SU-DHL-6 (cell line): ENCODE results near the gene C1QTNF5.

Experiments
- EZH2phosphoT487 ChIP-seq: fragments of 200-600 bp; sonication (generic), shearing (Covaris generic); conservative IDR thresholded peaks from 2 replicates; pipeline ENCODE4 v1.6.1; 2018; ENCODE audit warnings: mild to moderate bottlenecking, antibody characterized with exemption, low read length, moderate library complexity, mixed read lengths
- TF ChIP-seq, protein P1 (sequence below): fragments of 200-600 bp; sonication (generic); IDR thresholded peaks from one replicate; pipeline ENCODE4 v1.5.1; 2017; ENCODE audit warnings: antibody characterized with exemption, mild to moderate bottlenecking, low read length, moderate library complexity; ENCODE audit not compliant: insufficient read depth, poor library complexity, severe bottlenecking

DNA sequence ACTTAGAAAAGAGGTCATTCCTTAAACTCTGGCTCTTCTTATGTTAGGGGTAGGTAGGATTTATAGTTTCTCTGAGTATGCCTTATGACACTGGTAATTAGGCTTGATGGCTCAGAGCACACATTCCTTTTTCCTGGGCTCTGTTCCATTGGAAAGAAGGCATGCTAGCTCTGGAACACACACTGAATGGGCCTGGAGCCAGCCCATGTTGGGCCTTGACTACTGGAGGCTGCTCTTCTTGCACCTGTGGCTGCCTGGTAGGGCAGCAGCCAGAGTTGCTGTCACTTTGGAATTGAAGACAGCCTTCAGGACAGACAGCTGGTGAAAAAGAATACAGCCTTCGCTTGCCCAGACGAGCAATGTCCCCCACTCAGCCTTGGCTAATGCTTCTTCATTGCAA is 42.0 kb downstream of the C1QTNF5 start:
- TF ChIP-seq EZH2phosphoT487: no peak
- TF ChIP-seq, protein P1, sequence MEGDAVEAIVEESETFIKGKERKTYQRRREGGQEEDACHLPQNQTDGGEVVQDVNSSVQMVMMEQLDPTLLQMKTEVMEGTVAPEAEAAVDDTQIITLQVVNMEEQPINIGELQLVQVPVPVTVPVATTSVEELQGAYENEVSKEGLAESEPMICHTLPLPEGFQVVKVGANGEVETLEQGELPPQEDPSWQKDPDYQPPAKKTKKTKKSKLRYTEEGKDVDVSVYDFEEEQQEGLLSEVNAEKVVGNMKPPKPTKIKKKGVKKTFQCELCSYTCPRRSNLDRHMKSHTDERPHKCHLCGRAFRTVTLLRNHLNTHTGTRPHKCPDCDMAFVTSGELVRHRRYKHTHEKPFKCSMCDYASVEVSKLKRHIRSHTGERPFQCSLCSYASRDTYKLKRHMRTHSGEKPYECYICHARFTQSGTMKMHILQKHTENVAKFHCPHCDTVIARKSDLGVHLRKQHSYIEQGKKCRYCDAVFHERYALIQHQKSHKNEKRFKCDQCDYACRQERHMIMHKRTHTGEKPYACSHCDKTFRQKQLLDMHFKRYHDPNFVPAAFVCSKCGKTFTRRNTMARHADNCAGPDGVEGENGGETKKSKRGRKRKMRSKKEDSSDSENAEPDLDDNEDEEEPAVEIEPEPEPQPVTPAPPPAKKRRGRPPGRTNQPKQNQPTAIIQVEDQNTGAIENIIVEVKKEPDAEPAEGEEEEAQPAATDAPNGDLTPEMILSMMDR: no peak
